Caco-2 (cell line): ENCODE data around the gene RNF144B. TPM values are rescaled to one million over a fixed set of nuclear protein-coding genes. Genes with fewer than 3 reads are reported as not detected.

Experiments
- BruUV-seq: library from RNA; stranded (reverse); fragments of 400-500 nt; replicated peaks from 2 replicates; lab custom pipeline; 2021; lab: Mats Ljungman, UMichigan
- CTCF ChIA-PET: fragments of 300-600 bp; sonication (Branson Sonifier 250); formaldehyde crosslinking; loops from one replicate; lab custom pipeline; 2022; ENCODE audit warnings: antibody characterized with exemption; lab: Charles Lee
- POLR2A ChIA-PET: fragments of 300-600 bp; sonication (Branson Sonifier 250); formaldehyde crosslinking; loops from one replicate; lab custom pipeline; 2022; ENCODE audit warnings: antibody characterized with exemption; lab: Charles Lee
- DNase-seq, 2 experiments: peaks; one replicate each; pipeline versions ENCODE4 v3.0.0 to v3.0.0-alpha.2; 2020 to 2022
- H3K27me3 ChIP-seq: replicated peaks from 2 replicates; pipeline ENCODE4 v1.6.0; 2011; ENCODE audit warnings: low read length; ENCODE audit not compliant: control insufficient read depth, insufficient read depth
- H3K36me3 ChIP-seq: 2 replicates; pipeline ENCODE4 v1.5.1; 2011; ENCODE audit warnings: low read length; ENCODE audit not compliant: control insufficient read depth, insufficient read depth
- H3K4me1 ChIP-seq: fragments of 250-450 bp; sonication (Bioruptor Pico); 2 replicates; pipeline ENCODE4 v1.5.1; 2020; ENCODE audit warnings: mild to moderate bottlenecking
- H3K4me3 ChIP-seq: 2 replicates; pipeline ENCODE4 v1.5.1; 2011; ENCODE audit warnings: low read depth, mild to moderate bottlenecking, control low read depth, low read length
- H3K9me3 ChIP-seq: fragments of 250-450 bp; sonication (Bioruptor Pico); 2 replicates; pipeline ENCODE4 v1.5.1; 2020; ENCODE audit warnings: mild to moderate bottlenecking, moderate library complexity
- H3K27ac Mint-ChIP-seq: one replicate; pipeline ENCODE4 v1.8.0; 2022; ENCODE audit warnings: mixed read lengths; ENCODE audit not compliant: unreplicated experiment
- H3K27me3 Mint-ChIP-seq: one replicate; pipeline ENCODE4 v1.8.0; 2022; ENCODE audit warnings: mixed read lengths; ENCODE audit not compliant: insufficient read depth, unreplicated experiment
- H3K36me3 Mint-ChIP-seq: one replicate; pipeline ENCODE4 v1.8.0; 2022; ENCODE audit warnings: mild to moderate bottlenecking, mixed read lengths; ENCODE audit not compliant: insufficient read depth, unreplicated experiment
- H3K4me1 Mint-ChIP-seq: one replicate; pipeline ENCODE4 v1.8.0; 2022; ENCODE audit warnings: low read depth, mixed read lengths; ENCODE audit not compliant: unreplicated experiment
- H3K4me3 Mint-ChIP-seq: one replicate; pipeline ENCODE4 v1.8.0; 2022; ENCODE audit warnings: mild to moderate bottlenecking, moderate library complexity, mixed read lengths; ENCODE audit not compliant: unreplicated experiment
- H3K9me3 Mint-ChIP-seq: one replicate; pipeline ENCODE4 v1.8.0; 2022; ENCODE audit warnings: mixed read lengths; ENCODE audit not compliant: unreplicated experiment
- CTCF ChIP-seq, 2 experiments: fragments of 200-600 bp in 1 of 2; IDR thresholded peaks; 1 replicate in 1 of 2; 2 replicates in 1 of 2; pipeline versions ENCODE4 v1.5.1 to v1.8.0; 2011 to 2022; ENCODE audit warnings: antibody characterized with exemption in 1 of 2, control low read depth in 1 of 2, inconsistent platforms in 1 of 2, low read depth in 1 of 2, low read length in 1 of 2, mild to moderate bottlenecking in 1 of 2, moderate library complexity in 1 of 2; ENCODE audit not compliant: insufficient read depth in 1 of 2, severe bottlenecking in 1 of 2, unreplicated experiment in 1 of 2
- intact Hi-C: fragments of 100-400 bp; cut with micrococcal nuclease; formaldehyde crosslinking; loops from one replicate; pipeline ENCODE4 v1.10.0; 2022; ENCODE audit not compliant: unreplicated experiment
- total RNA-seq: library from RNA; stranded (reverse); gene quantifications from 2 replicates; pipeline ENCODE4 v1.2.3, GENCODE V29; 2022

Gene RNF144B
- total RNA-seq, 1 experiment from 2014 or later, result 0.39 TPM

GRCh38 chr6:18390476-18390875 lies 3.3 kb downstream of the RNF144B start:
- intact Hi-C loops, result no loop called here
- Histone ChIP-seq H3K27me3 (no peaks in the 10 kb centered on the region), H3K36me3 (no peaks in the 10 kb centered on the region), H3K9me3 (no peaks in the 10 kb centered on the region), H3K4me3 (no peak overlapping the region), H3K4me1 (0 out of 2 replicates have a peak, but pooled peaks cover 3% of the 10 kb centered on the region)
- no peak for TF ChIP-seq CTCF (IDR thresholded peaks at IDR 0.05; ENCODE audit: insufficient read depth in 1 of 2, low read depth in 1 of 2, low read length in 1 of 2, severe bottlenecking in 1 of 2, unreplicated experiment in 1 of 2)
- Mint-ChIP-seq H3K4me3 (no peak overlapping the region), H3K4me1 (peaks cover 6% of the 10 kb centered on the region), H3K27me3 (peaks cover 22% of the 10 kb centered on the region), H3K9me3 (no peaks in the 10 kb centered on the region), H3K27ac (no peak overlapping the region), H3K36me3 (no peaks in the 10 kb centered on the region)
- ChIA-PET POLR2A (no interaction called here), CTCF (interaction anchor here (0.9 kb wide), 1 partner anchor 9 kb away, joined by 3 read pairs; no protein-coding TSS in a partner anchor)
- no peak for DNase-seq
- BruUV-seq, result no TSS peak

- Mint-ChIP-seq H3K36me3 (no peaks in the 10 kb centered on the region), H3K4me1 (peaks cover 6% of the 10 kb centered on the region), H3K27me3 (peaks cover 21% of the 10 kb centered on the region), H3K9me3 (no peaks in the 10 kb centered on the region), H3K27ac (no peak overlapping the region), H3K4me3 (no peak overlapping the region)
- Histone ChIP-seq H3K9me3 (no peaks in the 10 kb centered on the region), H3K36me3 (no peaks in the 10 kb centered on the region), H3K27me3 (no peaks in the 10 kb centered on the region), H3K4me1 (0 out of 2 replicates have a peak, but pooled peaks cover 3% of the 10 kb centered on the region), H3K4me3 (no peak overlapping the region)
- intact Hi-C loops, result no loop called here
- no peak for DNase-seq
- no peak for TF ChIP-seq CTCF (IDR thresholded peaks at IDR 0.05; ENCODE audit: insufficient read depth in 1 of 2, low read depth in 1 of 2, low read length in 1 of 2, severe bottlenecking in 1 of 2, unreplicated experiment in 1 of 2)
- ChIA-PET CTCF (no interaction called here), POLR2A (no interaction called here)
- no TSS peak for BruUV-seq
Observed at GRCh38 chr6:18391023-18391422, 3.9 kb downstream of the RNF144B start.

- no peaks in the 10 kb centered on the region for H3K27me3 ChIP-seq
- no peak overlapping the region for H3K27ac Mint-ChIP-seq
- no peaks in the 10 kb centered on the region for H3K9me3 Mint-ChIP-seq
- H3K4me3 Mint-ChIP-seq, result no peak overlapping the region
- no peaks in the 10 kb centered on the region for H3K36me3 ChIP-seq
- H3K4me3 ChIP-seq, result no peak overlapping the region
- no peak for TF ChIP-seq CTCF (IDR thresholded peaks at IDR 0.05; ENCODE audit: insufficient read depth in 1 of 2, low read depth in 1 of 2, low read length in 1 of 2, severe bottlenecking in 1 of 2, unreplicated experiment in 1 of 2)
- no peaks in the 10 kb centered on the region for H3K9me3 ChIP-seq
- ChIA-PET CTCF (no interaction called here), POLR2A (no interaction called here)
- peaks cover 9% of the 10 kb centered on the region for H3K27me3 Mint-ChIP-seq
- DNase-seq, result no peak
- BruUV-seq, result no TSS peak
- H3K36me3 Mint-ChIP-seq, result no peaks in the 10 kb centered on the region
- H3K4me1 ChIP-seq, result 0 out of 2 replicates have a peak, but pooled peaks cover 3% of the 10 kb centered on the region
- H3K4me1 Mint-ChIP-seq, result peaks cover 6% of the 10 kb centered on the region
- intact Hi-C loops, result no loop called here
Observed at GRCh38 chr6:18392346-18392877, 5.3 kb downstream of the RNF144B start.
